H1 (cell line): Measurements from ENCODE around the gene TMEM252. TPM values are rescaled to one million over a fixed set of nuclear protein-coding genes. Genes with fewer than 3 reads are reported as not detected.

Source experiments
- CEBPB ChIP-seq: IDR thresholded peaks from 2 replicates; pipeline ENCODE4 v1.6.1; 2012; ENCODE audit warnings: low read depth, low read length
- SAP30 ChIP-seq: fragments of 300-600 bp; sonication (generic); IDR thresholded peaks from 2 replicates; pipeline ENCODE4 v1.7.1; 2012; ENCODE audit warnings: low read length, moderate library complexity, mild to moderate bottlenecking, inconsistent platforms; ENCODE audit not compliant: insufficient read depth, insufficient replicate concordance
- SRF ChIP-seq: IDR thresholded peaks from 2 replicates; pipeline ENCODE4 v1.6.1; 2011; ENCODE audit warnings: mild to moderate bottlenecking, low read depth, low read length, moderate library complexity
- SUZ12 ChIP-seq: fragments of 200-600 bp; sonication (generic); IDR thresholded peaks from 2 replicates; pipeline ENCODE4 v1.6.1; 2012; ENCODE audit warnings: mild to moderate bottlenecking, inconsistent platforms, low read length, moderate library complexity, mixed read lengths
- YY1 ChIP-seq: IDR thresholded peaks from 2 replicates; pipeline ENCODE4 v1.6.1; 2011; ENCODE audit warnings: low read depth, mild to moderate bottlenecking, low read length
- ZNF274 ChIP-seq: IDR thresholded peaks from 2 replicates; pipeline ENCODE4 v1.7.0; 2012; ENCODE audit warnings: low read length, borderline replicate concordance; ENCODE audit errors: extremely low read depth
- polyA plus RNA-seq, 7 experiments: library from polyadenylated mRNA; depleted of rRNA in 3 of 7; stranded (reverse) in 5 of 7; unstranded in 2 of 7; fragments of >200 nt in 5 of 7; fragments of 200-250 nt in 2 of 7; gene quantifications; 1 replicate in 5 of 7; 2 replicates in 1 of 7; 4 replicates in 1 of 7; pipeline versions ENCODE4 v1.2.1 to v1.2.3, GENCODE V29; 2011 to 2013; ENCODE audit warnings: missing spikeins in 2 of 7, mixed read lengths in 2 of 7
- total RNA-seq: library from RNA; stranded (reverse); fragmentation: NEBNext Ultra II Directional; extraction: Animal tissue kit (Norgen Biotek cat#: 25700); gene quantifications from 2 replicates; pipeline ENCODE4 v1.2.1, GENCODE V29; 2021
- TF ChIP-seq, protein P1 (sequence below), 3 experiments: IDR thresholded peaks; 1 replicate in 2 of 3; 2 replicates in 1 of 3; pipeline versions ENCODE4 v1.5.1 to v1.6.1; 2011; ENCODE audit warnings: low read length in 3 of 3, mild to moderate bottlenecking in 3 of 3, inconsistent platforms in 2 of 3, low read depth in 1 of 3, moderate library complexity in 1 of 3; ENCODE audit not compliant: insufficient read depth in 1 of 3; ENCODE audit errors: control extremely low read depth in 1 of 3

The TMEM252 gene
- total and polyA plus RNA-seq, 2 of the 8 experiments (the other 6 are each of a cell fraction or from before 2014, with no cell fraction given), result not detected

DNA sequence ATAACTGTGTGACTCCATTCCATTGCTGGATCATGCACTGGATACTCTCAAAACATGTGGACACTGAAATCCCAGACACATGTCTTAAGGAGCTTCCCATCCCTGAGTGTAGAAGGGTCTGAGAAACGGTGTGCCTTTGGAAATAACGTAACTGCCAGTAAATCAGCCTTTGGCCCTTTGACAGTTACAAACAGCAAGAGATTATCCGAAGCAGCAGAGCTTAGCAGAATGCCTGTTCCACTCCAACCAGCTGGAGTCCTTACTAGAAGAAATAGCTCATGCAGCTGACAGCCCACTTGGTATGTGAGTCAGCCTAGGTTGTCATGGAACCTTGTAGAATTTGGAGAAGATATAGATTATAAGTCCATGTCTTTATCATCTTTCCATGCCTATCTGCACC is 7.0 kb downstream of the TMEM252 start (continued):
- TF ChIP-seq, protein P1, sequence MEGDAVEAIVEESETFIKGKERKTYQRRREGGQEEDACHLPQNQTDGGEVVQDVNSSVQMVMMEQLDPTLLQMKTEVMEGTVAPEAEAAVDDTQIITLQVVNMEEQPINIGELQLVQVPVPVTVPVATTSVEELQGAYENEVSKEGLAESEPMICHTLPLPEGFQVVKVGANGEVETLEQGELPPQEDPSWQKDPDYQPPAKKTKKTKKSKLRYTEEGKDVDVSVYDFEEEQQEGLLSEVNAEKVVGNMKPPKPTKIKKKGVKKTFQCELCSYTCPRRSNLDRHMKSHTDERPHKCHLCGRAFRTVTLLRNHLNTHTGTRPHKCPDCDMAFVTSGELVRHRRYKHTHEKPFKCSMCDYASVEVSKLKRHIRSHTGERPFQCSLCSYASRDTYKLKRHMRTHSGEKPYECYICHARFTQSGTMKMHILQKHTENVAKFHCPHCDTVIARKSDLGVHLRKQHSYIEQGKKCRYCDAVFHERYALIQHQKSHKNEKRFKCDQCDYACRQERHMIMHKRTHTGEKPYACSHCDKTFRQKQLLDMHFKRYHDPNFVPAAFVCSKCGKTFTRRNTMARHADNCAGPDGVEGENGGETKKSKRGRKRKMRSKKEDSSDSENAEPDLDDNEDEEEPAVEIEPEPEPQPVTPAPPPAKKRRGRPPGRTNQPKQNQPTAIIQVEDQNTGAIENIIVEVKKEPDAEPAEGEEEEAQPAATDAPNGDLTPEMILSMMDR (IDR thresholded peaks at IDR 0.05; ENCODE audit: control extremely low read depth in 1 of 3, insufficient read depth in 1 of 3, low read depth in 1 of 3, low read length in 3 of 3), result no peak
- no peak for TF ChIP-seq YY1
- TF ChIP-seq SRF, result no peak
- TF ChIP-seq SUZ12, result no peak
- TF ChIP-seq CEBPB, result no peak
- TF ChIP-seq SAP30, result no peak
- TF ChIP-seq ZNF274, result no peak
